Subcutaneous adipose tissue (tissue), 4 donors: ENCODE measurements around the gene VPS33B. TPM values are rescaled to one million over a fixed set of nuclear protein-coding genes. Genes with fewer than 3 reads are reported as not detected.

Experiments used
- total RNA-seq, 4 donors: library from RNA; depleted of rRNA; stranded (reverse); fragments of >200 nt; gene quantifications; one replicate each; pipeline ENCODE4 v1.1.0, GENCODE V29; 2016
- TF ChIP-seq, protein P1 (sequence below): fragments of 450-650 bp; IDR thresholded peaks from one replicate; pipeline ENCODE4 v1.5.1; 2016; ENCODE audit warnings: low read depth, mild to moderate bottlenecking, control low read depth, antibody characterized with exemption, moderate library complexity

VPS33B gene
- total RNA-seq, 4 donors from 2014 or later = 4.9 to 9.4 (median 5.3) TPM

DNA sequence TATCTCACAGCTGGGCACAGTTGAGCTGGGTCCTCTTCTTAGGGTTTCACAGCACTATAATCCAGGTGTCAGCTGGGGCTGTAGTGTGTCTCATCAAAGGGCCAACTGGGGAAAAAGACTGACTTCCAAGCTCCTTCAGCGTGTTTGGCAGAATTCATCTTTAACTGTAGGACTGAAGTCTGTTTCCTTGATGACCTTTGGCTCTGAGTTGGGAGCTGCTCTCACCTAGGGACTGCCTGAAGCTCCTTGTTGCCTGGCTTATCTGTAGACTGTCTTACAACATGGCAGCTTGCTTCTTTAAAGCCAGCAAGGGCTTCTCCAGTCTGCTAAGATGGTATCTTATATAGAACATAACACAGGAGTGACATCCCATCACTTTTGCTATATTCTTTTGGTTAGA lies 5.3 kb upstream of the VPS33B start:
- TF ChIP-seq, protein P1, sequence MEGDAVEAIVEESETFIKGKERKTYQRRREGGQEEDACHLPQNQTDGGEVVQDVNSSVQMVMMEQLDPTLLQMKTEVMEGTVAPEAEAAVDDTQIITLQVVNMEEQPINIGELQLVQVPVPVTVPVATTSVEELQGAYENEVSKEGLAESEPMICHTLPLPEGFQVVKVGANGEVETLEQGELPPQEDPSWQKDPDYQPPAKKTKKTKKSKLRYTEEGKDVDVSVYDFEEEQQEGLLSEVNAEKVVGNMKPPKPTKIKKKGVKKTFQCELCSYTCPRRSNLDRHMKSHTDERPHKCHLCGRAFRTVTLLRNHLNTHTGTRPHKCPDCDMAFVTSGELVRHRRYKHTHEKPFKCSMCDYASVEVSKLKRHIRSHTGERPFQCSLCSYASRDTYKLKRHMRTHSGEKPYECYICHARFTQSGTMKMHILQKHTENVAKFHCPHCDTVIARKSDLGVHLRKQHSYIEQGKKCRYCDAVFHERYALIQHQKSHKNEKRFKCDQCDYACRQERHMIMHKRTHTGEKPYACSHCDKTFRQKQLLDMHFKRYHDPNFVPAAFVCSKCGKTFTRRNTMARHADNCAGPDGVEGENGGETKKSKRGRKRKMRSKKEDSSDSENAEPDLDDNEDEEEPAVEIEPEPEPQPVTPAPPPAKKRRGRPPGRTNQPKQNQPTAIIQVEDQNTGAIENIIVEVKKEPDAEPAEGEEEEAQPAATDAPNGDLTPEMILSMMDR = no peak

DNA sequence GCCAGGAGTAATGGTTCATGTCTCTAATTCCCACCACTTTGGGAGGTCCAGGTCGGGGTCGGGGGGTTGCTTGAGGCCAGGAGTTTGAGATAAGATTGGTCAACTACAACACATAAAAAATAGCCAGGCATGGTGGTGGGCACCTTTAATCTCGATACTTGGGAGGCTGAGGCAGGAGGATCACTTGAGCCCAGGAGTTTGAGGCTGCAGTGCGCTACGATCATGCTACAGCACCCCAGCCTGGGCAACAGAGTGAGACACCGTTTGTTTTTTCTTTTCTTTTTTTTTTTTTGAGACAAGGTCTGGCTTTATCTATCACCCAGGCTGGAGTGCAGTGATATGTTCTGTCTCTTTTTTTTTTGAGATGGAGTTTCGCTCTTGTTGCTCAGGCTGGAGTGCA lies 1.3 kb upstream of the VPS33B start:
- TF ChIP-seq, protein P1 = no peak

DNA sequence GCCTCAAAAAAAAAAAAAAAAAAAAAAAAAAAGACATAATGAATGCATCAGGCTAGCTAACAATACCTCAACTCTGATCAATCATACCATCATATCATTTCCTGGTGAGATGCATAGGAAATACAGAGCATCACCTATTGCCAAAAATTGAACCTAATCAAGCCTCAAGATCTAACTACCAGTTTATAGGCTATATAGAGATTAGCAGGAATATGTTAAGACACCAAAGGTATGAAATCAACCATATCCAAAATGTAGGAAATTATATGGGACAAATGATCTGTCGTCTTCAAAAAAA lies 387 bp upstream of the VPS33B start:
- TF ChIP-seq, protein P1 = no peak

DNA sequence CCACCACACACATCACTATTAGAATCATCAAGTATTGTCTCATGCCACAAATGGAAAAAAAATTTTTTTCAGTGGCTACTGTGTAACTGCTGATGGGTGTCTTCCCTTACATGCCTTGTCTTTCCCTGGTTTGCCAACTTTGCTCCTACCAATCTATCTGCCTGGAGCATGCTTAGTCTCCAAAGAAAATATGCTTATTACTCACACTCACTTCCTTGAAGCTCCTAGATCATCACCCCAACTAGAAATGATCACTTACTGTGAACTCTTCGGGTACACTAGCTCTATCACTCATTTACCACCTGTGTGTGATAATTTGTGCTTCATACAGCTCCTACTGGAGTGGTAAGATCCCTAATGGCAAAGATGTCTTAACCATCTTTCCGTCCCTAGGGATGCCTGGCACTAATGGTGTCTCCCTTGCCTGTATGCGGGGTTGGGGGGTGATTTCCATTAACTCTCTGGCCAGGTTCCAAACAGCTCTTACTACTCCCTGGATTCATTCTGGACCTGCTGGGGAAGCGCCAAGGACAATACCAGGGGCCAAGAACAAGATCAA lies 799 bp downstream of the VPS33B start:
- TF ChIP-seq, protein P1 = no peak

DNA sequence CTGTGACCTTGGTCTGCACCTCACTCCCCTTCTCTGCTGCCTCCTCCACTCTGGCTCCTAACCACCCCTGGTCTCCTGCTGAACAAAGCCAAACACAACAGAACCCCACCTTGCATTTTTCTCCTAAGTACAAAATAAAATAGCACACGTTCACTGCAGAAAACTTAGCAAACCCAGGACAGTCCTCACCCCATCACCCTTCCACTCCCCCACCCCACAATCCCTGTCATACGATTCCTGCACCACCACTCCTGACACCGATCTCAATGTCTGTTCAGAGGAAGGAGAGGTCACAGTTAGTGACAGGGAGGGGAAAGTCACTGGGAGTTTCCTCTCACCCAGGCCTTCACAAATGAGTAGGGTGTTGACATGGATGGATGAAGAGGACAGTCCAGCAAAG lies 4.2 kb downstream of the VPS33B start:
- TF ChIP-seq, protein P1 = no peak

DNA sequence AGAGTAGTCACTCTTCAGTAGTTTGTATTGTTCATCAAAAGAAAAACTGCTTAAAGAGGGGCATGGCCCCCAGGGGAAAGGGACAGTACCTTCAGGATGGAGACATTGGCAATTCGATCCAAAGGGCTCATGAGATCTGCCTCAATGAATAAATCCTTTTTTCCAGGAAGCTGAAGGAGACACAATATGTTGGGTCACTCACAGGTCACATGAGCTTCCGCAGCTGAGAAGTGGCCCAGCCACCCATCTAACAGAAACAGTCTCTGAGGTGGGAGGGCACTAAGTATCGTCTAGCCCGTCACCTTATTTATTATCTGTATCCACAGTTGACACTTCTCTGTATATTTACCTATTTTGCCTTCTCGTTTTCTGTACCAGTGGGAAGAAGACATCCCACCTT lies 4.7 kb downstream of the VPS33B start:
- TF ChIP-seq, protein P1 = no peak

DNA sequence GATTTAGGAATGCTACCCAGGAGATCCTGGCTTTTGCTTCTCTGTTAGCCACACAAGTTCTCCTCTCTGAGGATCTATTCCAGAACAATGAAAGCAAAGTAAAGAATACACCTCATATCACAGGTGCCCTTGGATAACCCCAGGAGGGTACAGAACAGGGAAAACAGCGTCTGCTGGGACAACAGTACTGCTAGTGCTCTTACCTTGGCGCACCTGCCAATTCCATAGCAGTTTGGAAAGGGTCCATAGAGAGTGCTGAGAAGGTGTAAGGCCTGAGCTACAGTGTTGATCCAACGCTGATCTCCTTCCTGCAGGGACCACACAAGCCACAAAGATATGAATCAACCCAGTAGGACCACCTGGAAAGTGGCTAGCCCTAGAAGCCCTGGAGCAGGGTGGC lies 15.1 kb downstream of the VPS33B start:
- TF ChIP-seq, protein P1 = no peak

DNA sequence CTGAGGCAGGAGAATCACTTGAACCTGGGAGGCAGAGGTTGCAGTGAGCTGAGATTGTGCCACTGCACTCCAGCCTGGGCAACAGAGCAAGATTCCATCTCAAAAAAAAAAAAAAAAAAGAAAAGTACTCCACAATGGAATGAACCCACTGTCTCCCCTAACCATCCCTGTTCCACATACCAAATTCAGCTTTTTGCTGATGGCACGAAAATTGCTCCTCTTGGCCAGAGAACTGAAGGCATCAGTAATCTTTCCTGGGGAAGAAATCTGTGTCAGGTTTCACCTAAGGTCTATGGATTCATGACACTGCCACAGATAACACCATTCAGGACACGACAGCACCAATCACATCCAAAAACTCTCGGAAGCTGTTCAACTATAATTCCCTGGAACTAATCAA lies 21.2 kb downstream of the VPS33B start:
- TF ChIP-seq, protein P1 = no peak
